ENCODE data around the gene WDR27.
"Not testable (repeated sequence)": the region's sequence is repeated elsewhere in the genome, so short reads cannot be mapped to it uniquely, and the experiment has no call there.

The WDR27 gene

GRCh38 chr6:169710009-169710408 is 8.2 kb upstream of the WDR27 start:
- TF ChIP-seq, protein P1, sequence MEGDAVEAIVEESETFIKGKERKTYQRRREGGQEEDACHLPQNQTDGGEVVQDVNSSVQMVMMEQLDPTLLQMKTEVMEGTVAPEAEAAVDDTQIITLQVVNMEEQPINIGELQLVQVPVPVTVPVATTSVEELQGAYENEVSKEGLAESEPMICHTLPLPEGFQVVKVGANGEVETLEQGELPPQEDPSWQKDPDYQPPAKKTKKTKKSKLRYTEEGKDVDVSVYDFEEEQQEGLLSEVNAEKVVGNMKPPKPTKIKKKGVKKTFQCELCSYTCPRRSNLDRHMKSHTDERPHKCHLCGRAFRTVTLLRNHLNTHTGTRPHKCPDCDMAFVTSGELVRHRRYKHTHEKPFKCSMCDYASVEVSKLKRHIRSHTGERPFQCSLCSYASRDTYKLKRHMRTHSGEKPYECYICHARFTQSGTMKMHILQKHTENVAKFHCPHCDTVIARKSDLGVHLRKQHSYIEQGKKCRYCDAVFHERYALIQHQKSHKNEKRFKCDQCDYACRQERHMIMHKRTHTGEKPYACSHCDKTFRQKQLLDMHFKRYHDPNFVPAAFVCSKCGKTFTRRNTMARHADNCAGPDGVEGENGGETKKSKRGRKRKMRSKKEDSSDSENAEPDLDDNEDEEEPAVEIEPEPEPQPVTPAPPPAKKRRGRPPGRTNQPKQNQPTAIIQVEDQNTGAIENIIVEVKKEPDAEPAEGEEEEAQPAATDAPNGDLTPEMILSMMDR (IDR thresholded peaks at IDR 0.05; ENCODE audit: low read depth, low read length): no peak

DNA sequence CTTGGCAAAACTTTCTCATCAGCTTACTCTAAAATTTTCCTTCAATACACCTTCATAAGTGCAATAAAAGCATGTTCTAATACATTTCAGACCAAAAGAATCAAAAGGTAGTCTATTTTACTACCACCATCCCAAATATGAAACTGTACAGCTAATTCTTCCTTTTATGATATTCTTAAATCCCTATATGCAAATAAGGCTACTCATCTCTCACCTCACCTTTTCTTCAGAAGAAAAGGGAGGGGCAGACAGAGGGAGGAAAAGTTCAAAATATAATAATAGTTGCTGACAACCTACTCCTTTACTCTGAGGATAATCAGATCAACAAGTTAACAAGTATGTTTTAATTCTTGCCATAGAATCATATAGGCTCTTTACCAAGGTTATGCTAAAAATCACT is 7.5 kb upstream of the WDR27 start:
- no peak overlapping the region for H3K4me3 ChIP-seq (replicated peaks in 1 of 2; ENCODE audit: low read depth in 2 of 2, low read length in 2 of 2)
- no peak for DNase-seq (ENCODE audit: low read depth in 2 of 2)
- TF ChIP-seq, protein P1 (IDR thresholded peaks at IDR 0.05; ENCODE audit: low read depth, low read length): no peak

More at GRCh38 chr6:169710009-169710408, 8.2 kb upstream of the WDR27 start:
- no peak for DNase-seq (ENCODE audit: low read depth in 2 of 2)
- H3K4me3 ChIP-seq (replicated peaks in 1 of 2; ENCODE audit: low read depth in 2 of 2, low read length in 2 of 2): no peak overlapping the region

DNA sequence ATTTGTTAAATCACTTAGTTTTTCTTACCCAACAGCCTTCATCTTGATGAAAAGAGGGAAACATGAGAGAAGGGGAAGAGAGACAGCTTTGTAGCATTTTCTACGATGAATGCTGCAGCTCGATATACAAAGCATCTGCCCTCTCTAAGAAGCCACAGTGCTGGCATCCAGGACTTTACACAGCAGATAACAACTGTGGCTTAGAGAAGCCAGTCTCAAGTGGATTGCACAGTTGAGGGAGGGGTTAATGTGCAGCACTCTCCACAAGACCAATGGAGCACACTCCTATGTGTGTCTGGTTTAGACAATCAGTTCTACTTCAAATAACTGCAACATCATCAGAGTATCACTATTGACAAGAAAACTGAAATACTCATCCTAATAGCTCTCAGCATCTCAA is 5.9 kb upstream of the WDR27 start:
- no peak for DNase-seq (ENCODE audit: low read depth in 2 of 2)
- TF ChIP-seq, protein P1 (IDR thresholded peaks at IDR 0.05; ENCODE audit: low read depth, low read length): no peak
- H3K4me3 ChIP-seq (replicated peaks in 1 of 2; ENCODE audit: low read depth in 2 of 2, low read length in 2 of 2): no peak overlapping the region

- H3K4me3 ChIP-seq (replicated peaks in 1 of 2; ENCODE audit: low read depth in 2 of 2, low read length in 2 of 2): peak overlapping the region; percentile 94 to 96
- peak in 1 of 2 donors; percentile 25 for DNase-seq (ENCODE audit: low read depth in 2 of 2)
- TF ChIP-seq, protein P1 (IDR thresholded peaks at IDR 0.05; ENCODE audit: low read depth, low read length): no peak
These were observed 1.0 kb upstream of the WDR27 start for GRCh38 chr6:169702840-169703246.

- TF ChIP-seq, protein P1 (IDR thresholded peaks at IDR 0.05; ENCODE audit: low read depth, low read length): no peak
- peak overlapping the region; percentile 94 to 96 for H3K4me3 ChIP-seq (replicated peaks in 1 of 2; ENCODE audit: low read depth in 2 of 2, low read length in 2 of 2)
- DNase-seq (ENCODE audit: low read depth in 2 of 2): no peak
These were observed 397 bp downstream of the WDR27 start for GRCh38 chr6:169701311-169701953.

GRCh38 chr6:169700296-169700695 is 1.5 kb downstream of the WDR27 start:
- TF ChIP-seq, protein P1 (IDR thresholded peaks at IDR 0.05; ENCODE audit: low read depth, low read length): no peak
- no peak overlapping the region for H3K4me3 ChIP-seq (replicated peaks in 1 of 2; ENCODE audit: low read depth in 2 of 2, low read length in 2 of 2)
- DNase-seq (ENCODE audit: low read depth in 2 of 2): peak in 1 of 2 donors; percentile 20

DNA sequence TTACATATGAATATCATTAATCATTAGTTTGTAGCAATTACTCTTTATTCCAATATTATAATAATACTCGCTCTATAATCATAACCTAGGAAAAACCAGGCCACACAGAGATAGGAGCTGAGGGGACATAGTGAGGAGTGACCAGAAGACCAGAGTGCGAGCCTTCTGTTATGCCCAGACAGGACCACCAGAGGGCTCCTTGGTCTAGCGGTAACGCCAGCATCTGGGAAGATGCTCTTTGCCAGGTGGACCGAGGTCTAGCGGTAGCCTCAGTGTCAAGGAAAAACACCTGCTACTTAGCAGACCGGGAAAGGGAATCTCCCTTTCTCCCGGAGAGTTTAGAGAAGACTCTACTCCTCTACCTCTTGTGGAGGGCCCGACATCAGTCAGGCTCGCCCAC is 4.7 kb downstream of the WDR27 start:
- TF ChIP-seq, protein P1 (IDR thresholded peaks at IDR 0.05; ENCODE audit: low read depth, low read length): peak; percentile 62
- not testable (repeated sequence) for H3K4me3 ChIP-seq (replicated peaks in 1 of 2; ENCODE audit: low read depth in 2 of 2, low read length in 2 of 2)
- DNase-seq (ENCODE audit: low read depth in 2 of 2): peak; percentile 12 to 45

Data from cardiac fibroblast (primary cell).